Femur (tissue), 1 donor: ENCODE measurements around the gene SEC61A1.

Experiments used
- DNase-seq: peaks from one replicate; pipeline ENCODE4 v3.0.0-alpha.2; 2017

SEC61A1 gene

GRCh38 chr3:128051837-128052594 is at the start of gene SEC61A1:
SEC61A1 (plus strand) TSS chr3:128052437; CDS start chr3:128052553, 116 bp downstream.
- DNase-seq = peak; percentile 97

- DNase-seq = no peak
Observed at GRCh38 chr3:128004661-128005060, 47.6 kb upstream of the SEC61A1 start.

GRCh38 chr3:128006061-128007032 is 45.9 kb upstream of the SEC61A1 start:
- no peak for DNase-seq

GRCh38 chr3:128007033-128007424 is 45.2 kb upstream of the SEC61A1 start:
- no peak for DNase-seq

- DNase-seq = no peak
Observed at GRCh38 chr3:128009952-128010846, 42.0 kb upstream of the SEC61A1 start.

GRCh38 chr3:128011140-128011539 is 41.1 kb upstream of the SEC61A1 start:
- DNase-seq = no peak

- no peak for DNase-seq
Observed at GRCh38 chr3:128012050-128012449, 40.2 kb upstream of the SEC61A1 start.

GRCh38 chr3:128014548-128014947 is 37.7 kb upstream of the SEC61A1 start:
- no peak for DNase-seq

GRCh38 chr3:128016502-128016901 is 35.7 kb upstream of the SEC61A1 start:
- DNase-seq = no peak

- no peak for DNase-seq
Observed at GRCh38 chr3:128021768-128022372, 30.4 kb upstream of the SEC61A1 start.

GRCh38 chr3:128033102-128033501 is 19.1 kb upstream of the SEC61A1 start:
- DNase-seq = no peak

- no peak for DNase-seq
Observed at GRCh38 chr3:128036119-128036518, 16.1 kb upstream of the SEC61A1 start.

GRCh38 chr3:128040041-128040440 is 12.2 kb upstream of the SEC61A1 start:
- DNase-seq = no peak

- DNase-seq = no peak
Observed at GRCh38 chr3:128040660-128041059, 11.6 kb upstream of the SEC61A1 start.

GRCh38 chr3:128041344-128041743 is 10.9 kb upstream of the SEC61A1 start:
- DNase-seq = no peak

GRCh38 chr3:128050597-128050996 is 1.6 kb upstream of the SEC61A1 start:
- no peak for DNase-seq

- DNase-seq = no peak
Observed at GRCh38 chr3:128051459-128051836, 789 bp upstream of the SEC61A1 start.

- no peak for DNase-seq
Observed at GRCh38 chr3:128052595-128053351, 536 bp downstream of the SEC61A1 start.

- DNase-seq = no peak
Observed at GRCh38 chr3:128053614-128054013, 1.4 kb downstream of the SEC61A1 start.

- no peak for DNase-seq
Observed at GRCh38 chr3:128054367-128054766, 2.1 kb downstream of the SEC61A1 start.

GRCh38 chr3:128056258-128056657 is 4.0 kb downstream of the SEC61A1 start:
- no peak for DNase-seq
